Endodermal cell (in vitro differentiated cells): ENCODE results near the gene LY86. TPM values are rescaled to one million over a fixed set of nuclear protein-coding genes. Genes with fewer than 3 reads are reported as not detected.

Experiments
- DNase-seq: peaks from one replicate; pipeline ENCODE4 v3.0.0-alpha.2; 2017
- H3K27ac ChIP-seq: 2 replicates; pipeline ENCODE4 v1.5.1; 2013; ENCODE audit warnings: mild to moderate bottlenecking, low read depth, low read length, moderate library complexity
- H3K27me3 ChIP-seq: 2 replicates; pipeline ENCODE4 v1.6.1; 2013; ENCODE audit warnings: mild to moderate bottlenecking, low read length, moderate library complexity; ENCODE audit not compliant: insufficient read depth, control insufficient read depth, poor library complexity, severe bottlenecking
- H3K36me3 ChIP-seq: 2 replicates; pipeline ENCODE4 v1.7.0; 2013; ENCODE audit warnings: mild to moderate bottlenecking, low read length, moderate library complexity; ENCODE audit not compliant: control insufficient read depth, insufficient read depth
- H3K4me1 ChIP-seq: one replicate; pipeline ENCODE4 v1.7.0; 2013; ENCODE audit warnings: low read length; ENCODE audit not compliant: control insufficient read depth, insufficient read depth
- H3K4me3 ChIP-seq: 2 replicates; pipeline ENCODE4 v1.5.1; 2013; ENCODE audit warnings: mild to moderate bottlenecking, low read length, moderate library complexity
- H3K9ac ChIP-seq: 2 replicates; pipeline ENCODE4 v1.6.1; 2013; ENCODE audit warnings: mild to moderate bottlenecking, low read length, moderate library complexity; ENCODE audit not compliant: poor library complexity, severe bottlenecking; ENCODE audit errors: extremely low read depth
- H3K9me3 ChIP-seq: 2 replicates; pipeline ENCODE4 v1.6.1; 2013; ENCODE audit warnings: mild to moderate bottlenecking, low read length, moderate library complexity; ENCODE audit not compliant: control insufficient read depth
- H3K27ac Mint-ChIP-seq: 2 replicates; pipeline ENCODE4 v1.8.0; 2020; ENCODE audit warnings: mixed read lengths
- H3K27me3 Mint-ChIP-seq: 2 replicates; pipeline ENCODE4 v1.8.0; 2021; ENCODE audit warnings: mild to moderate bottlenecking, mixed read lengths; ENCODE audit not compliant: insufficient read depth
- H3K36me3 Mint-ChIP-seq: 2 replicates; pipeline ENCODE4 v1.8.0; 2020; ENCODE audit warnings: low read depth, mixed read lengths
- H3K4me1 Mint-ChIP-seq: 2 replicates; pipeline ENCODE4 v1.8.0; 2020; ENCODE audit warnings: mixed read lengths
- H3K4me3 Mint-ChIP-seq: 2 replicates; pipeline ENCODE4 v1.8.0; 2020; ENCODE audit warnings: mild to moderate bottlenecking, moderate library complexity, mixed read lengths
- H3K9me3 Mint-ChIP-seq: 2 replicates; pipeline ENCODE4 v1.8.0; 2020; ENCODE audit warnings: mild to moderate bottlenecking, mixed read lengths
- CTCF ChIP-seq: fragments of 200-600 bp; sonication (generic); conservative IDR thresholded peaks from 2 replicates; pipeline ENCODE4 v1.5.0; 2021; ENCODE audit warnings: antibody characterized with exemption, mild to moderate bottlenecking
- WGBS, 2 experiments: methylation state at CpG; one replicate each; pipeline versions ENCODE4 v1.1.5 to v1.1.7; 2013; ENCODE audit warnings: missing lambda C conversion rate in 2 of 2, mixed read lengths in 1 of 2; ENCODE audit not compliant: insufficient coverage in 1 of 2, insufficient read length in 1 of 2; 5-methylcytosine and 5-hydroxymethylcytosine counted together
- total RNA-seq, 2 donors: library from RNA; stranded (reverse); fragmentation: NEBNext Ultra II Directional in 1 of 2; extraction: Animal tissue kit (Norgen Biotek cat#: 25700) in 1 of 2; gene quantifications; 2 replicates in 1 of 2; 3 replicates in 1 of 2; pipeline ENCODE4 v1.2.1, GENCODE V29; 2021

The LY86 gene
- total RNA-seq, 2 donors from 2014 or later: not detected

DNA sequence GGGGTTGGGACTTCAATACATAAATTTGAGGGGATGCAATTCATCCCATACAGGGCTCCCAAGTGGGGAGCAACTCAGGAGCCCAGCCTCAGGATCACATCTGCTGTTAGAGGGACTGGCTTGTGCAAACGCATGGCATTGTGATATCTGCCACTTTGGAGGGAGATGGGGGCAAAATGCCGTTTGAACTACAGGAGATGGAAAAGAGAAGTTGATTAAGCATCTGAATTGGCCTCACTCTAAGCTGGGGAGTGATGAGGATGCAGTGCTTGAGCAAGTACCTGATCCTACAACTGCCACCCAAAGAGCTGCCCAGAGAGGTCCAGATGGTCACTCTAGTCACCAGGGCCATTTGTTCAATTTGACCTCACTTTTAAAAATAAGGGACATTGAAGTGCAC lies 2.0 kb downstream of the LY86 start:
- Histone ChIP-seq H3K27me3 (no peaks in the 10 kb centered on the region), H3K9me3 (no peaks in the 10 kb centered on the region)
- 85 to 89% methylated on average over 2 of the region's 2 CpGs for WGBS, 2 experiments

GRCh38 chr6:6591778-6592465 lies 3.4 kb downstream of the LY86 start:
- Mint-ChIP-seq H3K36me3 (no peaks in the 10 kb centered on the region), H3K27ac (no peak overlapping the region), H3K27me3 (peaks cover 15% of the 10 kb centered on the region), H3K4me3 (no peak overlapping the region), H3K9me3 (no peaks in the 10 kb centered on the region), H3K4me1 (peaks cover 15% of the 10 kb centered on the region)
- TF ChIP-seq CTCF: no peak
- Histone ChIP-seq H3K27ac (no peak overlapping the region), H3K9me3 (no peaks in the 10 kb centered on the region), H3K4me1 (no peaks in the 10 kb centered on the region), H3K9ac (no peak overlapping the region), H3K4me3 (no peak overlapping the region), H3K27me3 (no peaks in the 10 kb centered on the region), H3K36me3 (no peaks in the 10 kb centered on the region)
- peak; percentile 38 for DNase-seq
- 80 to 86% methylated on average over 4 to 9 of the region's 9 CpGs for WGBS, 2 experiments

More for the DNA sequence above, 2.0 kb downstream of the LY86 start:
- Histone ChIP-seq H3K4me3 (no peak overlapping the region), H3K36me3 (no peaks in the 10 kb centered on the region), H3K4me1 (no peaks in the 10 kb centered on the region), H3K9ac (no peak overlapping the region), H3K27ac (no peak overlapping the region)
- no peak for TF ChIP-seq CTCF
- Mint-ChIP-seq H3K36me3 (no peaks in the 10 kb centered on the region), H3K4me3 (no peak overlapping the region), H3K27ac (no peak overlapping the region), H3K9me3 (no peaks in the 10 kb centered on the region), H3K27me3 (peaks cover 14% of the 10 kb centered on the region), H3K4me1 (peaks cover 15% of the 10 kb centered on the region)
- no peak for DNase-seq

DNA sequence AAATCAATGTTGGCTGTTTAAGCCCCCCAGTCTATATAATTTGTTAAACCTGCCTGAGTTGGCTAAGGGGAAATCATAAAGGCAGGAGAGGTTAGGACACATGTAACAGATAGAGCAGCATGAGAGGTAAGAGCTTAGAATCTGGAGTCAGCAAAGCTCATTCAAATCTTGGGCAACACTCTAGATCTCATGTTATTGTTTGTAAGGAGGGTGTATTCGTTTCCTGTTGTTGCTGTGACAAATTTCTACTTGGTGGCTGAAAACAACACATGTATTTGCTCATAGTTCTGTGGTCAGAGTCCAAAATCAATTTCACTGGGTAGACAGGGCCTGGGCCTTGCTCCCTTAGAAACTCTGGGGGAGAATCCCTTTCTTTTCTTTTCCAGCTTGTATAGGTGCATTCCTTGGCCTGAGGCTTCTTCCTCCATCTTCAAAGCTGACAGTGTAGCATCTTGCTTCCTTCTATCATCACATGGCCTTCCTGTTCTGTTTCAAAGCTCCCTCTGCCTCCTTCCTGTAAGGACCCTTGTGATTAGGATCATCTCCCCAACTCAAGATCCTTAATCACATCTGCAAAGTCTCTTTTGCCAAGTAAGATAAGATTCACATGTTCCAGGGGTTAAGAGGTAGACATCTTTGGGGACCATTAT lies 4.4 kb downstream of the LY86 start:
- DNase-seq: no peak

More for the DNA sequence above, 4.4 kb downstream of the LY86 start:
- no peak overlapping the region for H3K9ac ChIP-seq
- H3K4me3 Mint-ChIP-seq: no peak overlapping the region
- H3K27ac Mint-ChIP-seq: no peak overlapping the region
- H3K27me3 ChIP-seq: no peaks in the 10 kb centered on the region
- H3K4me3 ChIP-seq: no peak overlapping the region
- no peaks in the 10 kb centered on the region for H3K9me3 ChIP-seq
- H3K4me1 ChIP-seq: no peaks in the 10 kb centered on the region
- H3K36me3 ChIP-seq: no peaks in the 10 kb centered on the region
- WGBS, 2 experiments: 88% methylated on average over 1 of the region's 1 CpG; no CpG with 5 or more reads in 1 of the 2 experiments
- H3K27ac ChIP-seq: no peak overlapping the region
- H3K36me3 Mint-ChIP-seq: no peaks in the 10 kb centered on the region
- no peaks in the 10 kb centered on the region for H3K9me3 Mint-ChIP-seq
- peaks cover 13% of the 10 kb centered on the region for H3K27me3 Mint-ChIP-seq
- H3K4me1 Mint-ChIP-seq: peaks cover 15% of the 10 kb centered on the region
- no peak for TF ChIP-seq CTCF
